Activated B cell treated with CpG ODN at 0.5 μM for 24 hours (primary cell): ENCODE results near the gene NFATC3. TPM values are rescaled to one million over a fixed set of nuclear protein-coding genes. Genes with fewer than 3 reads are reported as not detected.

Experiments
- ATAC-seq: fragments of 200-7000 bp; cut with Tn5 transposase; one replicate; pipeline ENCODE4 v1.10.0; 2021; ENCODE audit warnings: low read depth, mild to moderate bottlenecking, moderate library complexity
- CTCF ChIA-PET: fragments of 350-600 bp; sonication (Branson Sonifier 250); formaldehyde crosslinking; loops from one replicate; lab custom pipeline; 2021; ENCODE audit warnings: antibody characterized with exemption; lab: Charles Lee
- POLR2A ChIA-PET: fragments of 350-600 bp; sonication (Branson Sonifier 250); formaldehyde crosslinking; loops from one replicate; lab custom pipeline; 2021; ENCODE audit warnings: antibody characterized with exemption; lab: Charles Lee
- DNase-seq: peaks from one replicate; pipeline ENCODE4 v3.0.0; 2022
- H3K27ac Mint-ChIP-seq: one replicate; pipeline ENCODE4 v1.8.0; 2020; ENCODE audit warnings: mixed read lengths
- H3K27me3 Mint-ChIP-seq: one replicate; pipeline ENCODE4 v1.8.0; 2021; ENCODE audit warnings: mixed read lengths
- H3K36me3 Mint-ChIP-seq: one replicate; pipeline ENCODE4 v1.8.0; 2021; ENCODE audit warnings: low read depth, mixed read lengths
- H3K4me1 Mint-ChIP-seq: one replicate; pipeline ENCODE4 v1.8.0; 2021; ENCODE audit warnings: mixed read lengths
- H3K4me3 Mint-ChIP-seq: one replicate; pipeline ENCODE4 v1.8.0; 2020; ENCODE audit warnings: mild to moderate bottlenecking, mixed read lengths
- H3K9me3 Mint-ChIP-seq: one replicate; pipeline ENCODE4 v1.8.0; 2020; ENCODE audit warnings: mixed read lengths
- CTCF ChIP-seq: fragments of 200-600 bp; IDR thresholded peaks from one replicate; pipeline ENCODE4 v1.8.0; 2022; ENCODE audit warnings: antibody characterized with exemption, mild to moderate bottlenecking
- intact Hi-C: fragments of 100-400 bp; cut with micrococcal nuclease; formaldehyde crosslinking; loops from one replicate; pipeline ENCODE4 v1.15.1; 2024
- total RNA-seq: library from RNA; stranded (reverse); gene quantifications from 2 replicates; pipeline ENCODE4 v1.2.3, GENCODE V29; 2022

NFATC3 gene
- total RNA-seq, 1 donor from 2014 or later = 72.0 TPM

- no peaks in the 10 kb centered on the region for H3K4me1 Mint-ChIP-seq
- no peak overlapping the region for H3K4me3 Mint-ChIP-seq
- H3K27me3 Mint-ChIP-seq = no peaks in the 10 kb centered on the region
- DNase-seq (no peak), ATAC-seq (no peak)
- no peak overlapping the region for H3K27ac Mint-ChIP-seq
- CTCF ChIA-PET = no interaction called here
- intact Hi-C loops = no loop called here
- POLR2A ChIA-PET = no interaction called here
- no peak for TF ChIP-seq CTCF
- H3K36me3 Mint-ChIP-seq = peaks cover 76% of the 10 kb centered on the region
- peaks cover 2% of the 10 kb centered on the region for H3K9me3 Mint-ChIP-seq
Observed at GRCh38 chr16:68183046-68183445, 97.9 kb downstream of the NFATC3 start.

GRCh38 chr16:68186877-68187276 is 101.7 kb downstream of the NFATC3 start:
- no peak for DNase-seq
- peaks cover 64% of the 10 kb centered on the region for H3K36me3 Mint-ChIP-seq
- ATAC-seq = no peak
- no peaks in the 10 kb centered on the region for H3K4me1 Mint-ChIP-seq
- H3K27ac Mint-ChIP-seq = no peak overlapping the region
- intact Hi-C loops = no loop called here
- no peak for TF ChIP-seq CTCF
- H3K4me3 Mint-ChIP-seq = no peak overlapping the region
- ChIA-PET POLR2A (interaction anchor here (0.6 kb wide), 1 partner anchor 16 kb away, joined by 6 read pairs; no protein-coding TSS in a partner anchor), CTCF (interaction anchor here (1.0 kb wide), 1 partner anchor 8 kb away, joined by 4 read pairs; no protein-coding TSS in a partner anchor)
- H3K9me3 Mint-ChIP-seq = no peaks in the 10 kb centered on the region
- no peaks in the 10 kb centered on the region for H3K27me3 Mint-ChIP-seq

- H3K36me3 Mint-ChIP-seq = peaks cover 63% of the 10 kb centered on the region
- ChIA-PET CTCF (interaction anchor here (1.0 kb wide), 1 partner anchor 8 kb away, joined by 4 read pairs; no protein-coding TSS in a partner anchor), POLR2A (interaction anchor here (0.6 kb wide), 1 partner anchor 17 kb away, joined by 6 read pairs; no protein-coding TSS in a partner anchor)
- H3K9me3 Mint-ChIP-seq = no peaks in the 10 kb centered on the region
- H3K27me3 Mint-ChIP-seq = no peaks in the 10 kb centered on the region
- H3K4me3 Mint-ChIP-seq = no peak overlapping the region
- ATAC-seq (no peak), DNase-seq (no peak)
- intact Hi-C loops = no loop called here
- no peak overlapping the region for H3K27ac Mint-ChIP-seq
- no peaks in the 10 kb centered on the region for H3K4me1 Mint-ChIP-seq
- TF ChIP-seq CTCF = no peak
Observed at GRCh38 chr16:68187505-68187904, 102.3 kb downstream of the NFATC3 start.

GRCh38 chr16:68188170-68188569 is 103.0 kb downstream of the NFATC3 start:
- CTCF ChIA-PET = no interaction called here
- no peak for TF ChIP-seq CTCF
- intact Hi-C loops = no loop called here
- no peak for DNase-seq
- no peak for ATAC-seq
- no peaks in the 10 kb centered on the region for H3K27me3 Mint-ChIP-seq
- H3K27ac Mint-ChIP-seq = no peak overlapping the region
- peaks cover 62% of the 10 kb centered on the region for H3K36me3 Mint-ChIP-seq
- POLR2A ChIA-PET = no interaction called here
- H3K4me3 Mint-ChIP-seq = no peak overlapping the region
- H3K4me1 Mint-ChIP-seq = no peaks in the 10 kb centered on the region
- H3K9me3 Mint-ChIP-seq = no peaks in the 10 kb centered on the region

GRCh38 chr16:68190081-68190480 is 104.9 kb downstream of the NFATC3 start:
- POLR2A ChIA-PET = no interaction called here
- Mint-ChIP-seq H3K4me1 (no peaks in the 10 kb centered on the region), H3K36me3 (peaks cover 56% of the 10 kb centered on the region), H3K9me3 (no peaks in the 10 kb centered on the region), H3K4me3 (no peak overlapping the region), H3K27ac (no peak overlapping the region), H3K27me3 (no peaks in the 10 kb centered on the region)
- TF ChIP-seq CTCF = no peak
- no peak for ATAC-seq
- CTCF ChIA-PET = no interaction called here
- DNase-seq = no peak
- intact Hi-C loops = no loop called here
